ENCODE results near the gene EDRF1. TPM values are rescaled to one million over a fixed set of nuclear protein-coding genes. Genes with fewer than 3 reads are reported as not detected.

EDRF1 gene
- total and polyA plus RNA-seq, 2 of the 13 experiments (the other 11 are each of a cell fraction or from before 2014, with no cell fraction given), result 16.9 to 26.7 TPM

GRCh38 chr10:125719173-125720001 is at the start of gene EDRF1 (continued):
- TF ChIP-seq CEBPZ (IDR thresholded peaks at IDR 0.05; ENCODE audit: low read length), result no peak
- TF ChIP-seq XBP1 (CRISPR knock-in tag; IDR thresholded peaks at IDR 0.05), result peak; percentile 63; the same call in 1 of the 2 replicates
- no peak for TF ChIP-seq SKI (IDR thresholded peaks at IDR 0.05; ENCODE audit: partially characterized antibody)
- TF ChIP-seq ZNF883 (CRISPR knock-in tag; IDR thresholded peaks at IDR 0.05; ENCODE audit: not compliant biosample characterization), result peak; percentile 65
- no peak for TF ChIP-seq ZNF34 (CRISPR knock-in tag; IDR thresholded peaks at IDR 0.05; ENCODE audit: borderline replicate concordance)
- TF ChIP-seq CEBPG (CRISPR knock-in tag; IDR thresholded peaks at IDR 0.05), result peak; percentile 25; the same call in 1 of the 2 replicates
- TF ChIP-seq STAT5B (CRISPR knock-in tag; IDR thresholded peaks at IDR 0.05), result no peak
- TF ChIP-seq TBX3 (IDR thresholded peaks at IDR 0.05; ENCODE audit: borderline replicate concordance), result no peak
- peak; percentile 77; the same call in 1 of the 2 replicates for TF ChIP-seq ELF4 (CRISPR knock-in tag; IDR thresholded peaks at IDR 0.05; ENCODE audit: borderline replicate concordance)
- TF ChIP-seq ZNF354B (CRISPR knock-in tag; IDR thresholded peaks at IDR 0.05), result no peak
- no peak for TF ChIP-seq PAF1 (CRISPR knock-in tag; IDR thresholded peaks at IDR 0.05)
- peak; percentile 59; the same call in 1 of the 2 replicates for TF ChIP-seq ZNF761 (CRISPR knock-in tag; conservative IDR thresholded peaks at IDR 0.05)
- TF ChIP-seq RAD51 (IDR thresholded peaks at IDR 0.05; ENCODE audit: borderline replicate concordance), result no peak
- no peak for TF ChIP-seq SUZ12 (IDR thresholded peaks at IDR 0.05; ENCODE audit: low read depth, low read length)
- TF ChIP-seq HBP1 (CRISPR knock-in tag; IDR thresholded peaks at IDR 0.05; ENCODE audit: low read depth), result peak; percentile 73; the same call in 1 of the 2 replicates
- no peak for TF ChIP-seq TERF1 (CRISPR knock-in tag; IDR thresholded peaks at IDR 0.05)
- peak; percentile 88; the same call in 1 of the 2 replicates for TF ChIP-seq ZNF766 (CRISPR knock-in tag; IDR thresholded peaks at IDR 0.05; ENCODE audit: borderline replicate concordance)
- TF ChIP-seq SALL1 (CRISPR knock-in tag; IDR thresholded peaks at IDR 0.05), result peak; percentile 87
- no peak for TF ChIP-seq ATF7 (IDR thresholded peaks at IDR 0.05)
- no peak; the same call in 1 of the 2 replicates for TF ChIP-seq ATF7 (CRISPR knock-in tag; IDR thresholded peaks at IDR 0.05)
- TF ChIP-seq KMT2B (CRISPR knock-in tag; IDR thresholded peaks at IDR 0.05), result peak; percentile 60
- peak; percentile 97 for TF ChIP-seq BRCA1 (CRISPR knock-in tag; IDR thresholded peaks at IDR 0.05)
- TF ChIP-seq ZFY (CRISPR knock-in tag; IDR thresholded peaks at IDR 0.05), result peak; percentile 94
- TF ChIP-seq JUND (CRISPR knock-in tag; IDR thresholded peaks at IDR 0.05), result peak; percentile 39; the same call in 1 of the 2 replicates
- peak; percentile 91 for TF ChIP-seq ZMYM4 (CRISPR knock-in tag; IDR thresholded peaks at IDR 0.05)
- TF ChIP-seq ZNF484 (CRISPR knock-in tag; IDR thresholded peaks at IDR 0.05; ENCODE audit: borderline replicate concordance, low read depth), result no peak
- peak; percentile 25; the same call in 1 of the 2 replicates for TF ChIP-seq ZNF143 (CRISPR knock-in tag; IDR thresholded peaks at IDR 0.05)

Data from HepG2 (cell line).